Mesenchymal stem cell (in vitro differentiated cells and primary cell): Measurements from ENCODE around the gene NXPH3.

Experiments used
- DNase-seq: peaks from one replicate; pipeline ENCODE4 v3.0.0-alpha.2; 2013
- H2AFZ ChIP-seq: one replicate; pipeline ENCODE4 v1.6.1; 2013; ENCODE audit warnings: low read depth, mild to moderate bottlenecking, control low read depth, inconsistent platforms, low read length, moderate library complexity
- H2AK5ac ChIP-seq: 2 replicates; pipeline ENCODE4 v1.6.1; 2013; ENCODE audit warnings: low read length, moderate library complexity, mild to moderate bottlenecking, inconsistent platforms; ENCODE audit not compliant: severe bottlenecking
- H2BK120ac ChIP-seq: one replicate; pipeline ENCODE4 v1.6.1; 2013; ENCODE audit warnings: low read depth, mild to moderate bottlenecking, inconsistent platforms, low read length, moderate library complexity
- H2BK12ac ChIP-seq, 2 experiments: one replicate each; pipeline ENCODE4 v1.6.1; 2013; ENCODE audit warnings: inconsistent platforms in 2 of 2, low read length in 2 of 2, mild to moderate bottlenecking in 2 of 2, moderate library complexity in 2 of 2, control low read depth in 1 of 2
- H2BK15ac ChIP-seq: one replicate; pipeline ENCODE4 v1.6.1; 2013; ENCODE audit warnings: mild to moderate bottlenecking, low read depth, inconsistent platforms; ENCODE audit not compliant: poor library complexity, severe bottlenecking
- H2BK5ac ChIP-seq: 2 replicates; pipeline ENCODE4 v1.6.1; 2013; ENCODE audit warnings: low read depth, mild to moderate bottlenecking, low read length, control low read depth, inconsistent platforms; ENCODE audit not compliant: poor library complexity, severe bottlenecking
- H3K14ac ChIP-seq, 2 experiments: one replicate each; pipeline ENCODE4 v1.6.1; 2013; ENCODE audit warnings: inconsistent platforms in 2 of 2, low read length in 2 of 2, control low read depth in 1 of 2, mild to moderate bottlenecking in 1 of 2, moderate library complexity in 1 of 2
- H3K18ac ChIP-seq, 2 experiments: one replicate each; pipeline ENCODE4 v1.6.1; 2013; ENCODE audit warnings: inconsistent platforms in 2 of 2, low read length in 2 of 2, control low read depth in 1 of 2, low read depth in 1 of 2, mild to moderate bottlenecking in 1 of 2
- H3K23ac ChIP-seq, 2 experiments: one replicate each; pipeline ENCODE4 v1.6.1; 2013; ENCODE audit warnings: inconsistent platforms in 2 of 2, low read length in 2 of 2, mild to moderate bottlenecking in 2 of 2, moderate library complexity in 2 of 2, control low read depth in 1 of 2
- H3K27ac ChIP-seq: 2 replicates; pipeline ENCODE4 v1.5.1; 2013; ENCODE audit warnings: mild to moderate bottlenecking, moderate library complexity, low read length, control low read depth, inconsistent platforms; ENCODE audit not compliant: poor library complexity, severe bottlenecking
- H3K27me3 ChIP-seq, 2 experiments: 2 replicates each; pipeline versions ENCODE4 v1.6.1 to v1.7.0; 2013; ENCODE audit warnings: low read length in 2 of 2, mild to moderate bottlenecking in 2 of 2, moderate library complexity in 2 of 2, control low read depth in 1 of 2, inconsistent platforms in 1 of 2; ENCODE audit not compliant: control insufficient read depth in 1 of 2, insufficient read depth in 1 of 2
- H3K36me3 ChIP-seq, 2 experiments: 2 replicates each; pipeline versions ENCODE4 v1.6.1 to v1.7.0; 2013; ENCODE audit warnings: low read length in 2 of 2, control low read depth in 1 of 2, inconsistent platforms in 1 of 2, low read depth in 1 of 2, mild to moderate bottlenecking in 1 of 2; ENCODE audit not compliant: insufficient read depth in 2 of 2, control insufficient read depth in 1 of 2
- H3K4ac ChIP-seq, 2 experiments: one replicate each; pipeline ENCODE4 v1.6.1; 2013; ENCODE audit warnings: inconsistent platforms in 2 of 2, low read length in 2 of 2, mild to moderate bottlenecking in 2 of 2, moderate library complexity in 2 of 2, control low read depth in 1 of 2, low read depth in 1 of 2
- H3K4me1 ChIP-seq: 2 replicates; pipeline ENCODE4 v1.6.1; 2013; ENCODE audit warnings: low read depth, low read length, control low read depth; ENCODE audit not compliant: control insufficient read depth, insufficient read depth
- H3K4me2 ChIP-seq: 2 replicates; pipeline ENCODE4 v1.6.1; 2013; ENCODE audit warnings: low read length, mild to moderate bottlenecking, inconsistent platforms; ENCODE audit not compliant: poor library complexity, severe bottlenecking
- H3K4me3 ChIP-seq, 2 experiments: 2 replicates each; pipeline versions ENCODE4 v1.5.1 to v1.7.0; 2013; ENCODE audit warnings: low read length in 2 of 2, mild to moderate bottlenecking in 2 of 2, control low read depth in 1 of 2, low read depth in 1 of 2; ENCODE audit not compliant: insufficient read depth in 1 of 2
- H3K79me1 ChIP-seq: replicated peaks from 2 replicates; pipeline ENCODE4 v1.6.1; 2013; ENCODE audit warnings: mild to moderate bottlenecking, control low read depth, low read length, inconsistent platforms; ENCODE audit not compliant: poor library complexity, severe bottlenecking
- H3K9ac ChIP-seq: 2 replicates; pipeline ENCODE4 v1.7.0; 2013; ENCODE audit warnings: mild to moderate bottlenecking, low read length, moderate library complexity
- H3K9me3 ChIP-seq: 2 replicates; pipeline ENCODE4 v1.7.0; 2013; ENCODE audit warnings: mild to moderate bottlenecking, low read length; ENCODE audit not compliant: control insufficient read depth
- H4K8ac ChIP-seq: one replicate; pipeline ENCODE4 v1.6.1; 2013; ENCODE audit warnings: inconsistent platforms, mild to moderate bottlenecking, low read length, moderate library complexity
- H4K91ac ChIP-seq: one replicate; pipeline ENCODE4 v1.6.1; 2013; ENCODE audit warnings: mild to moderate bottlenecking, low read length, inconsistent platforms
- WGBS: methylation state at CpG from one replicate; pipeline ENCODE4 v1.1.7; 2013; ENCODE audit warnings: mixed read lengths; 5-methylcytosine and 5-hydroxymethylcytosine counted together

Gene NXPH3

DNA sequence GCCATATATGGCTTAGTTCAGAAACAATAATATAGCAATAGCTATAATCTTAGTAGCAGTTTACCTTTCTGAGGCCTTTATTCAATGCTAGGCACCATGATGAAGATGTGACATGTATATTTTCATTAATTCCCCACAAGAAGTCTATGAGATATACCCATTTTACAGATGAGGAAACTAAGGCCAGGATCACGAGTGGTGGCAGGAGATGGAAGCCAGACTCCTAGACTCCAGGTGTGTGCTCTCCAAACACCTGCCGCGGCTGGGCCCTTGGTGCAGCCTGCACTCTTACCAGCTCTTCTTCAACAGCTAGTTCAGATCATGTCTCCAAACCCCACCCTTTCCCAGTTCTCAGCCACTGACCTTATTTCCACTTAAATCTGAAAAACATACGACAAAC lies 15.2 kb downstream of the NXPH3 start:
- Histone ChIP-seq H3K4me1 (peaks cover 9% of the 10 kb centered on the region), H2BK120ac (no peak overlapping the region), H4K8ac (no peak overlapping the region), H3K9me3 (no peaks in the 10 kb centered on the region), H3K36me3 (peaks cover 29 to 30% of the 10 kb centered on the region in 2 experiments), H3K18ac (no peak overlapping the region), H3K14ac (no peak overlapping the region), H2BK5ac (no peak overlapping the region), H2AFZ (no peak overlapping the region), H3K27ac (no peak overlapping the region), H2BK12ac (no peak overlapping the region), H3K4me2 (no peak overlapping the region), H3K79me1 (peaks cover 7% of the 10 kb centered on the region), H3K9ac (no peak overlapping the region), H3K4ac (no peak overlapping the region), H3K27me3 (no peaks in the 10 kb centered on the region), H3K23ac (no peak overlapping the region), H4K91ac (no peak overlapping the region), H2BK15ac (no peak overlapping the region), H3K4me3 (no peak overlapping the region), H2AK5ac (no peak overlapping the region)
- no peak for DNase-seq
- WGBS, result 98% methylated on average over 4 of the region's 4 CpGs

DNA sequence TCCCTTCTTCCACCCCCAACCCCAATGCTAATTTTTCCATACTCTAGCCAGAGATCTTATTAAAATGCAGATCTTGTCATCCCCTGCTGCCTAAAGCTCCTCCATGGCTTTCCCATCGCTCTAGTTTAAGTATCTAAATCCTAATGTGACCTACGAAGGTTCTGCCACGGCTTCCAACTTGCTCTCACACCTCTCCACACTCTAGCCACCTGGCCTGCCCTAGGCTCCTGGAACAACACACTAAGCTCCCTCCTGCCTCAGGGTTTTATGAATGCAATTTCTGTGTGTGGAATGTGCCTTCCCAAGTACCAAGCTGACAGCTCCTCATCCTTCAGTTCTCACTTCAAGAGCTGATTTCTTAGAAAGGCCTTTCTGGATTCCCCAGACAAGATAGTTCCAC lies 16.6 kb downstream of the NXPH3 start:
- no peak for DNase-seq
- Histone ChIP-seq H2AFZ (no peak overlapping the region), H3K18ac (no peak overlapping the region), H3K27me3 (no peaks in the 10 kb centered on the region), H3K9me3 (no peaks in the 10 kb centered on the region), H3K9ac (no peak overlapping the region), H4K91ac (no peak overlapping the region), H3K4me3 (no peak overlapping the region), H3K23ac (no peak overlapping the region), H4K8ac (no peak overlapping the region), H3K4me1 (peaks cover 9% of the 10 kb centered on the region), H2BK5ac (no peak overlapping the region), H3K14ac (no peak overlapping the region), H2BK15ac (no peak overlapping the region), H3K36me3 (peaks cover 30 to 44% of the 10 kb centered on the region in 2 experiments), H2AK5ac (no peak overlapping the region), H3K27ac (no peak overlapping the region), H3K79me1 (peaks cover 8% of the 10 kb centered on the region), H2BK12ac (no peak overlapping the region), H3K4me2 (no peak overlapping the region), H2BK120ac (no peak overlapping the region), H3K4ac (no peak overlapping the region)
- 98% methylated on average over 3 of the region's 3 CpGs for WGBS

DNA sequence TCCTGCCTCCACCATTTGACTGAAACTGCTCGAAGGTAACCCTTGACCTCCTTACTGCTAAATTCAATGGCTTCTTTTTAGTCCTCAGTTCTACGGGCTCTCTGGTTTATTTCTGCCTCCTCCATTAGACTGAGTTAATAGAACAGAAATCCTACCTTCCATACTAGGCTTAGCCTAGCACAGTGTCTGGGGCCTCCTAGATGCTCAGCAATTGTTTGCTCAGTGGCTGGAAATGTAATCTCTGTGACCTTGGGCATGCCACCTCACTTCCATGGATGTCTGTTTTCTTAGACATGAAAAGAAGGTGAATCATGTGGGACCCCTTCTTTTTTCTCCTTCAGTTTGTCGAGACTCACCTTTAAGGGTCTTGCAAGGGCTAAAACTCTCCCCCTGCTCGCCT lies 19.7 kb downstream of the NXPH3 start:
- Histone ChIP-seq H2BK15ac (no peak overlapping the region), H2AFZ (no peak overlapping the region), H3K14ac (no peak overlapping the region), H3K79me1 (peaks cover 18% of the 10 kb centered on the region), H2BK12ac (no peak overlapping the region), H3K4me3 (no peak overlapping the region), H3K27ac (no peak overlapping the region), H2BK5ac (no peak overlapping the region), H2AK5ac (no peak overlapping the region), H4K8ac (no peak overlapping the region), H3K4ac (no peak overlapping the region), H3K9ac (no peak overlapping the region), H2BK120ac (no peak overlapping the region), H3K36me3 (peaks cover 35 to 74% of the 10 kb centered on the region in 2 experiments), H3K4me1 (no peaks in the 10 kb centered on the region), H3K27me3 (no peaks in the 10 kb centered on the region), H3K9me3 (no peaks in the 10 kb centered on the region), H3K18ac (no peak overlapping the region), H4K91ac (no peak overlapping the region), H3K4me2 (no peak overlapping the region), H3K23ac (no peak overlapping the region)
- WGBS, result 97% methylated on average over 4 of the region's 4 CpGs
- DNase-seq, result no peak

DNA sequence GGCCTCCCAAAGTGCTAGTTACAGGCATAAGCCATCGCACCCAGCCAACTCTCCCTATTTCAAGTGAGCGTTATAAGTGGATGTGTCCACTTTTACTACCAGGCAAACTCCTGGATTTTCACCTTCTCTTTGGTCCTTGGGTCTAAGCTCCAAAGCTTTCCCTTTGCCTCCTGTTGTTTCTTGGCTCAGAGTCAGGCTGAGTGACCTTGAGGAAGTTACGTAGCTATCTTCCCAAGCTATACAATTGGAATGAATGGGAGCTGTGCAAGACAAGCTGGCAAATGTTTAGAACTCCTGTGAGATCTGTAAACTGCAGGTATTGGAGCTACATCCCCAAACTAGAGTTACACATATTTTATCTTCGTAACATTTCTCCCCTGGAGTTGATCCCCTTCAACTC lies 20.3 kb downstream of the NXPH3 start:
- H3K79me1 ChIP-seq, result peaks cover 17% of the 10 kb centered on the region
- H2BK120ac ChIP-seq, result no peak overlapping the region
- H3K4me1 ChIP-seq, result peaks cover 2% of the 10 kb centered on the region
- no peak overlapping the region for H3K4me3 ChIP-seq
- H4K91ac ChIP-seq, result no peak overlapping the region
- no peak overlapping the region for H2BK12ac ChIP-seq
- no peak overlapping the region for H2BK5ac ChIP-seq
- no peak overlapping the region for H3K9ac ChIP-seq
- no peak overlapping the region for H2BK15ac ChIP-seq
- 95% methylated on average over 4 of the region's 4 CpGs for WGBS
- H3K23ac ChIP-seq, result no peak overlapping the region
- H3K4ac ChIP-seq, result no peak overlapping the region
- H3K9me3 ChIP-seq, result no peaks in the 10 kb centered on the region
- H4K8ac ChIP-seq, result no peak overlapping the region
- no peak overlapping the region for H3K4me2 ChIP-seq
- H2AFZ ChIP-seq, result no peak overlapping the region
- H3K27me3 ChIP-seq, result no peaks in the 10 kb centered on the region
- no peak overlapping the region for H2AK5ac ChIP-seq
- peaks cover 35 to 75% of the 10 kb centered on the region in 2 experiments for H3K36me3 ChIP-seq
- no peak overlapping the region for H3K18ac ChIP-seq
- DNase-seq, result no peak
- H3K14ac ChIP-seq, result no peak overlapping the region
- H3K27ac ChIP-seq, result no peak overlapping the region
